Measurements from ENCODE around the gene MAGEA11. TPM values are rescaled to one million over a fixed set of nuclear protein-coding genes. Genes with fewer than 3 reads are reported as not detected.
"Not testable (repeated sequence)": the region's sequence is repeated elsewhere in the genome, so short reads cannot be mapped to it uniquely, and the experiment has no call there.

Gene MAGEA11
- total RNA-seq, 4 donors from 2014 or later: 0.30 to 0.44 TPM; not detected in 2

DNA sequence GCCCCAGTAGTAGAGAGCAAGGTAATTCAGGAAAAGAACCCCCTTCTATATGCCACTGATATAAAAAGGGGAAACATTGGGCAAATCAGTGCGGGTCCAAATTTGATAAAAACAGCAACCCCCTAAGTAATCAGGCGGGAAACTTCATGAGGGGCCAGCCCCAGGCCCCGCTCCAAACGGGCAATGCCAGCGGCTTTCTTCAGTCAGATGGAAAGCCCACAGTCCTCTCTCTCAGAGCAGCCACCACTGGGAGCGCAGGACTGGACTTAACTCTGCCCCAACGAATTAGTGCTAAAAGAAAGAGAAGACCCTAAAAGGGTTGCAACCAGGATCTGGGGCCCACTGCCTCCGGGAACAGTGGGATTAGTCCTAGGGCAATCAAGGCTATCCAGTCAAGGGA is 9.9 kb downstream of the MAGEA11 start:
- no peak for TF ChIP-seq POLR2A (IDR thresholded peaks at IDR 0.05)
- TF ChIP-seq, protein P1, sequence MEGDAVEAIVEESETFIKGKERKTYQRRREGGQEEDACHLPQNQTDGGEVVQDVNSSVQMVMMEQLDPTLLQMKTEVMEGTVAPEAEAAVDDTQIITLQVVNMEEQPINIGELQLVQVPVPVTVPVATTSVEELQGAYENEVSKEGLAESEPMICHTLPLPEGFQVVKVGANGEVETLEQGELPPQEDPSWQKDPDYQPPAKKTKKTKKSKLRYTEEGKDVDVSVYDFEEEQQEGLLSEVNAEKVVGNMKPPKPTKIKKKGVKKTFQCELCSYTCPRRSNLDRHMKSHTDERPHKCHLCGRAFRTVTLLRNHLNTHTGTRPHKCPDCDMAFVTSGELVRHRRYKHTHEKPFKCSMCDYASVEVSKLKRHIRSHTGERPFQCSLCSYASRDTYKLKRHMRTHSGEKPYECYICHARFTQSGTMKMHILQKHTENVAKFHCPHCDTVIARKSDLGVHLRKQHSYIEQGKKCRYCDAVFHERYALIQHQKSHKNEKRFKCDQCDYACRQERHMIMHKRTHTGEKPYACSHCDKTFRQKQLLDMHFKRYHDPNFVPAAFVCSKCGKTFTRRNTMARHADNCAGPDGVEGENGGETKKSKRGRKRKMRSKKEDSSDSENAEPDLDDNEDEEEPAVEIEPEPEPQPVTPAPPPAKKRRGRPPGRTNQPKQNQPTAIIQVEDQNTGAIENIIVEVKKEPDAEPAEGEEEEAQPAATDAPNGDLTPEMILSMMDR (IDR thresholded peaks at IDR 0.05): no peak
- Histone ChIP-seq H3K27ac (no peak overlapping the region), H3K36me3 (no peaks in the 10 kb centered on the region), H3K27me3 (no peaks in the 10 kb centered on the region), H3K4me1 (no peaks in the 10 kb centered on the region), H3K9me3 (no peaks in the 10 kb centered on the region), H3K4me3 (no peak overlapping the region)
- 76 to 83% methylated on average over 2 to 5 of the region's 8 CpGs for WGBS, 2 donors
- DNase-seq: no peak
- intact Hi-C loops (cut with DNase I): no loop called here

- intact Hi-C loops (cut with DNase I); H3K27ac ChIP-seq: not testable (repeated sequence)
Measured at GRCh38 chrX:149723583-149724118, 11.8 kb downstream of the MAGEA11 start.

DNA sequence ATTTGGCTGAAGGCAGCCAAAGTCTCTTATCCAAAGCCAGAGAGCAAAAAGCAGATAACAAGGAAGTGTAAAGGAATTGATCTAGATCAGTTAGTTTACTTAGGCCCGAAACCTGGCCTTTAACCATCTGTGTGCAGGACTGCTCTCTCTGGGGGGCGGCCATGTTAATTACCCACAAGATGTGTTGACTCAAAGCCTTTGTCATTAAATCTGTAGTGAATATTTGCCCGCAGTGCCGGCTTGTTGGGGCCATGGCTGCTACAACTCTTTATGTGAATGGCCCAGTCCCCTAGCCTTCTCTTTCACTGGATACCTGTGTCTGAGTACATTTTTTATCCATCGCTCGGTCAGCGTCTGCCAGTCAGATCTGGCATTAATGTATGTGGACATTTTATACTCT is 15.4 kb downstream of the MAGEA11 start:
- H3K4me3 ChIP-seq; H3K36me3 ChIP-seq; H3K27ac ChIP-seq; H3K27me3 ChIP-seq; H3K4me1 ChIP-seq; H3K9me3 ChIP-seq; intact Hi-C loops (cut with DNase I); DNase-seq: not testable (repeated sequence)
- 66% methylated on average over 3 of the region's 7 CpGs; no CpG with 5 or more reads in 1 of the 2 donors for WGBS, 2 donors

More at GRCh38 chrX:149723583-149724118, 11.8 kb downstream of the MAGEA11 start:
- not testable (repeated sequence) for H3K9me3 ChIP-seq, H3K4me1 ChIP-seq, H3K27me3 ChIP-seq, DNase-seq, H3K4me3 ChIP-seq, H3K36me3 ChIP-seq
- WGBS, 2 donors: 79% methylated on average over 3 of the region's 5 CpGs; no CpG with 5 or more reads in 1 of the 2 donors

GRCh38 chrX:149742269-149742668 is 30.4 kb downstream of the MAGEA11 start:
- no CpG with 5 or more reads among the region's 6 CpGs for WGBS, 2 donors
- H3K9me3 ChIP-seq; intact Hi-C loops (cut with DNase I); H3K4me3 ChIP-seq; H3K27me3 ChIP-seq; H3K4me1 ChIP-seq; H3K36me3 ChIP-seq; H3K27ac ChIP-seq; DNase-seq: not testable (repeated sequence)

- H3K4me1 ChIP-seq; intact Hi-C loops (cut with DNase I); DNase-seq; H3K27ac ChIP-seq; H3K36me3 ChIP-seq; H3K9me3 ChIP-seq; H3K27me3 ChIP-seq; H3K4me3 ChIP-seq: not testable (repeated sequence)
- no CpG with 5 or more reads among the region's 6 CpGs for WGBS, 2 donors
Measured at GRCh38 chrX:149746390-149747007, 34.6 kb downstream of the MAGEA11 start.

DNA sequence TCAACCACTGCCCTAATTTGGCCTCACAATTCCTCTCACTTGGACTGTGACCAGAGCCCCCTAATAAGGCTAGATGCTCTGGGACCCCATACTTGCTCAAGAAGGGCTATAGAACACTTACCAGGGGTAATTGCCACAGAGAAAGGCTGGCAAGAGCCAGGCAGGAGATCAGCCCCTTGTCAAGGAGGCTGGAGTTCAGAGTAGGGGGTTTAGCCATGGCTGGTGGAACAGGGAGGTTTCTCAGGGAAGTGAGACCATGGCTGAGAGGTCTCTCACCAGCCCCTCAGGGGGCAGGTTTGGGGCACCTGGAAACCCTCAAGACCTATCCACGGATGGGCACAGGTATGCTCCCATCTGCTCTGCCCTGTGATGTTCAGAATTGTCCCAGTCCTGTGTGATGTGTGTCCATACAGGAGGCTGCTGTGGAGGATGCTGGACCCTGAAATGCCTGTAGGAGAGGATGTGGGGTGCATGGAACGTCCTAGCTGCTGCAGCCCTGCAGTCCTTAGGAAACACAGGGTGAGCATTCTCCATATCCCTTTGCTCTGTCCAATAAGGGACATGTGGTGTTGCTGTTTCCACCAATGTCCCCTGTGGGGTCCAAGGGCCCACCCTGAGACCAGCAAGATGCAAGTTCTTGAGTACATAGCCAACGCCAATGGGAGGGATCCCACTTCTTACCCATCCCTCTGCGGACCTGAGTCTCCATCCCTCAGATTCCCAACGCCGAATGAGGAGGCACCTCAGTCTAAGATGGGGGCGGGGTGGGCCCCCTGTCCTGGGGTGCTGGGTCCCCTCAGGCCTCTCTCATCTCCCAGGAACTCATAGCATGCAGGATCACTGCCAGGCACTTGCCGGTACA is 45.6 kb downstream of the MAGEA11 start:
- H3K4me3 ChIP-seq: no peak overlapping the region
- TF ChIP-seq, protein P1 (IDR thresholded peaks at IDR 0.05): no peak
- TF ChIP-seq POLR2A (IDR thresholded peaks at IDR 0.05): no peak
- H3K4me1 ChIP-seq: no peaks in the 10 kb centered on the region
- H3K27ac ChIP-seq: no peak overlapping the region
- no peaks in the 10 kb centered on the region for H3K27me3 ChIP-seq
- no peaks in the 10 kb centered on the region for H3K36me3 ChIP-seq
- WGBS, 2 donors: 72 to 80% methylated on average over 1 to 3 of the region's 8 CpGs
- no peaks in the 10 kb centered on the region for H3K9me3 ChIP-seq
- intact Hi-C loops (cut with DNase I): no loop called here
- no peak for DNase-seq

DNA sequence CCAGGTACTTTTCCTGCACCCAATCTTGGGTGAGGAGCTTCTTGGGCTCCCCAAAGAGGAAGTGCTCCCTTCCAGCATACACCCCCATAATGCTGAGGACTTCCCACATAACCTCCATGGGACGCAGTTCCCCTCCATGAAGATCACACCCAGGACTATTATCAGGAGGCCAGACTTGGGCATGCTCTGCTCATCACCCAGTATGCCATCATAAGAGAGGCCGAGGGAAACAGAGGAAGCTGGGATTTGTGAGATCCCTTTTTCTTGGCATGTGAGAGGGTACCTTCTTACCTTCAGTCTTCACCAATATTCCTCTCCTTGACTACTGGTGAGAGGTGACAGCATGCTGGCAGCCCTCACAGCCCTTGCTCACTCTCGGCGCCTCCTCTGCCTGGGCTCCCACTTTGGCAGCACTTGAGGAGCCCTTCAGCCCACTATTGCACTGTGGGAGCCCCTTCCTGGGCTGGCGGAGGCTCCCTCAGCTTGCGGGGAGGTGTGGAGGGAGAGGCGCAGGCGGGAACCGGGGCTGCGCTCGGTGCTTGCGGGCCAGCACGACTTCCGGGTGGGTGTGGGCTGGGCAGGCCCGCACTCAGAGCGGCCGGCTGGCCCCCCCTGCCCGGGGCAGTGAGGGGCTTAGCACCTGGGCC is 46.3 kb downstream of the MAGEA11 start:
- intact Hi-C loops (cut with DNase I): no loop called here

GRCh38 chrX:149758715-149759078 is 46.8 kb downstream of the MAGEA11 start:
- H3K27me3 ChIP-seq; H3K4me3 ChIP-seq; H3K9me3 ChIP-seq; DNase-seq; intact Hi-C loops (cut with DNase I); H3K4me1 ChIP-seq; H3K27ac ChIP-seq; H3K36me3 ChIP-seq: not testable (repeated sequence)
- no CpG with 5 or more reads among the region's 17 CpGs for WGBS, 2 donors

More for the DNA sequence above, 46.3 kb downstream of the MAGEA11 start:
- Histone ChIP-seq H3K4me1 (no peaks in the 10 kb centered on the region), H3K27ac (no peak overlapping the region), H3K9me3 (no peaks in the 10 kb centered on the region), H3K4me3 (no peak overlapping the region), H3K27me3 (no peaks in the 10 kb centered on the region), H3K36me3 (no peaks in the 10 kb centered on the region)
- DNase-seq: no peak
- TF ChIP-seq POLR2A (IDR thresholded peaks at IDR 0.05): no peak
- TF ChIP-seq, protein P1 (IDR thresholded peaks at IDR 0.05): no peak
- WGBS, 2 donors: 90 to 100% methylated on average over 1 to 2 of the region's 18 CpGs

Measured in esophagus squamous epithelium (tissue), 5 donors.